ENCODE measurements around the gene TLCD2. TPM values are rescaled to one million over a fixed set of nuclear protein-coding genes. Genes with fewer than 3 reads are reported as not detected.

TLCD2 gene
- total and polyA plus RNA-seq, 2 of the 13 experiments (the other 11 are each of a cell fraction or from before 2014, with no cell fraction given), result 0.90 to 1.1 TPM

GRCh38 chr17:1684378-1685189 lies 25.6 kb downstream of the TLCD2 start, which contains the start of gene PRPF8 (continued):
- peak; percentile 96 for TF ChIP-seq ARID4A (CRISPR knock-in tag; IDR thresholded peaks at IDR 0.05; ENCODE audit: borderline replicate concordance)
- TF ChIP-seq STAG1 (CRISPR knock-in tag; IDR thresholded peaks at IDR 0.05), result 0 out of 2 replicates have a peak, but pooled peaks have one; percentile 2
- no peak for TF ChIP-seq ZBTB34 (CRISPR knock-in tag; IDR thresholded peaks at IDR 0.05)
- 0 out of 2 replicates have a peak, but pooled peaks have one; percentile 62 for TF ChIP-seq ZNF879 (CRISPR knock-in tag; IDR thresholded peaks at IDR 0.05)
- no peak for TF ChIP-seq HNRNPUL1 (IDR thresholded peaks at IDR 0.05; ENCODE audit: low read depth, low read length)
- no peak for TF ChIP-seq ZBTB7B (CRISPR knock-in tag; IDR thresholded peaks at IDR 0.05)
- no peak for TF ChIP-seq FOSL1 (CRISPR knock-in tag; IDR thresholded peaks at IDR 0.05; ENCODE audit: borderline replicate concordance)
- 0 out of 2 replicates have a peak, but pooled peaks have one; percentile 19 for TF ChIP-seq GTF2F1 (IDR thresholded peaks at IDR 0.05; ENCODE audit: low read length)
- TF ChIP-seq SCMH1 (CRISPR knock-in tag; IDR thresholded peaks at IDR 0.05; ENCODE audit: borderline replicate concordance), result no peak
- no peak for TF ChIP-seq ZNF558 (CRISPR knock-in tag; IDR thresholded peaks at IDR 0.05; ENCODE audit: borderline replicate concordance)
- TF ChIP-seq ZMYM2 (CRISPR knock-in tag; IDR thresholded peaks at IDR 0.05), result no peak
- TF ChIP-seq ZNF512 (CRISPR knock-in tag; IDR thresholded peaks at IDR 0.05), result no peak
- 0 out of 2 replicates have a peak, but pooled peaks have one; percentile 51 for TF ChIP-seq GZF1 (CRISPR knock-in tag; IDR thresholded peaks at IDR 0.05)
- peak; percentile 69; the same call in 1 of the 2 replicates for TF ChIP-seq HOXA5 (CRISPR knock-in tag; IDR thresholded peaks at IDR 0.05)
- no peak for TF ChIP-seq ZNF20 (CRISPR knock-in tag; IDR thresholded peaks at IDR 0.05)
- no peak for TF ChIP-seq GPBP1L1 (CRISPR knock-in tag; IDR thresholded peaks at IDR 0.05)
- no peak for TF ChIP-seq ZNF232 (CRISPR knock-in tag; IDR thresholded peaks at IDR 0.05; ENCODE audit: borderline replicate concordance)

Data from HepG2 (cell line).